Adipocyte (in vitro differentiated cells): ENCODE data around the gene MAN1A1.
A peak's percentile ranks its signal among the peaks of the same experiment; 100 is the strongest.

Experiments used
- DNase-seq: peaks from one replicate; pipeline ENCODE4 v3.0.0-alpha.2; 2015; ENCODE audit warnings: low read depth
- H3K27me3 ChIP-seq: replicated peaks from 2 replicates; pipeline ENCODE4 v1.7.0; 2013; ENCODE audit warnings: mild to moderate bottlenecking, low read length, moderate library complexity; ENCODE audit not compliant: control insufficient read depth, insufficient read depth
- H3K36me3 ChIP-seq: 2 replicates; pipeline ENCODE4 v1.7.0; 2013; ENCODE audit warnings: low read length, mild to moderate bottlenecking, moderate library complexity; ENCODE audit not compliant: control insufficient read depth, insufficient read depth, severe bottlenecking
- H3K4me1 ChIP-seq: 2 replicates; pipeline ENCODE4 v1.7.0; 2013; ENCODE audit warnings: mild to moderate bottlenecking, low read length, moderate library complexity; ENCODE audit not compliant: control insufficient read depth, insufficient read depth
- H3K4me3 ChIP-seq: 2 replicates; pipeline ENCODE4 v1.7.0; 2013; ENCODE audit warnings: mild to moderate bottlenecking, low read length, moderate library complexity
- H3K9ac ChIP-seq: 2 replicates; pipeline ENCODE4 v1.7.0; 2013; ENCODE audit warnings: mild to moderate bottlenecking, low read length, moderate library complexity
- H3K9me3 ChIP-seq: 2 replicates; pipeline ENCODE4 v1.7.0; 2013; ENCODE audit warnings: mild to moderate bottlenecking, low read length, moderate library complexity; ENCODE audit not compliant: control insufficient read depth

The MAN1A1 gene

GRCh38 chr6:119280080-119280479, 69.5 kb downstream of the MAN1A1 start:
- Histone ChIP-seq H3K36me3 (peaks cover 13% of the 10 kb centered on the region), H3K9me3 (no peaks in the 10 kb centered on the region), H3K9ac (no peak overlapping the region), H3K4me1 (peaks cover 38% of the 10 kb centered on the region), H3K4me3 (no peak overlapping the region), H3K27me3 (no peaks in the 10 kb centered on the region)
- no peak for DNase-seq

GRCh38 chr6:119278625-119279024, 70.9 kb downstream of the MAN1A1 start:
- Histone ChIP-seq H3K9ac (no peak overlapping the region), H3K36me3 (peaks cover 8% of the 10 kb centered on the region), H3K4me1 (peaks cover 45% of the 10 kb centered on the region), H3K4me3 (no peak overlapping the region), H3K9me3 (no peaks in the 10 kb centered on the region), H3K27me3 (no peaks in the 10 kb centered on the region)
- no peak for DNase-seq

GRCh38 chr6:119277052-119277451, 72.5 kb downstream of the MAN1A1 start:
- peaks cover 45% of the 10 kb centered on the region for H3K4me1 ChIP-seq
- H3K4me3 ChIP-seq, result no peak overlapping the region
- DNase-seq, result no peak
- no peaks in the 10 kb centered on the region for H3K27me3 ChIP-seq
- no peaks in the 10 kb centered on the region for H3K9me3 ChIP-seq
- H3K9ac ChIP-seq, result no peak overlapping the region
- peaks cover 3% of the 10 kb centered on the region for H3K36me3 ChIP-seq

GRCh38 chr6:119276211-119276610, 73.3 kb downstream of the MAN1A1 start:
- peaks cover under 1% of the 10 kb centered on the region for H3K36me3 ChIP-seq
- H3K4me3 ChIP-seq, result no peak overlapping the region
- H3K4me1 ChIP-seq, result peaks cover 45% of the 10 kb centered on the region
- no peaks in the 10 kb centered on the region for H3K27me3 ChIP-seq
- H3K9me3 ChIP-seq, result no peaks in the 10 kb centered on the region
- DNase-seq, result peak; percentile 27
- H3K9ac ChIP-seq, result no peak overlapping the region

GRCh38 chr6:119274197-119274595, 75.4 kb downstream of the MAN1A1 start:
- Histone ChIP-seq H3K27me3 (no peaks in the 10 kb centered on the region), H3K9ac (no peak overlapping the region), H3K4me3 (no peak overlapping the region), H3K36me3 (peaks cover 14% of the 10 kb centered on the region), H3K9me3 (peaks cover 7% of the 10 kb centered on the region), H3K4me1 (peaks cover 32% of the 10 kb centered on the region)
- no peak for DNase-seq

- no peaks in the 10 kb centered on the region for H3K27me3 ChIP-seq
- H3K4me1 ChIP-seq, result peaks cover 32% of the 10 kb centered on the region
- peaks cover 21% of the 10 kb centered on the region for H3K36me3 ChIP-seq
- peaks cover 7% of the 10 kb centered on the region for H3K9me3 ChIP-seq
- no peak overlapping the region for H3K4me3 ChIP-seq
- DNase-seq, result peak; percentile 68
- H3K9ac ChIP-seq, result no peak overlapping the region
Measured at GRCh38 chr6:119273272-119274196, 76.0 kb downstream of the MAN1A1 start.

GRCh38 chr6:119270545-119270944, 79.0 kb downstream of the MAN1A1 start:
- peaks cover 28% of the 10 kb centered on the region for H3K36me3 ChIP-seq
- H3K9ac ChIP-seq, result no peak overlapping the region
- H3K4me3 ChIP-seq, result no peak overlapping the region
- peaks cover 7% of the 10 kb centered on the region for H3K9me3 ChIP-seq
- peaks cover 19% of the 10 kb centered on the region for H3K4me1 ChIP-seq
- H3K27me3 ChIP-seq, result no peaks in the 10 kb centered on the region
- DNase-seq, result no peak

- no peaks in the 10 kb centered on the region for H3K27me3 ChIP-seq
- H3K9ac ChIP-seq, result no peak overlapping the region
- no peak for DNase-seq
- H3K4me3 ChIP-seq, result no peak overlapping the region
- H3K4me1 ChIP-seq, result peaks cover 17% of the 10 kb centered on the region
- peaks cover 7% of the 10 kb centered on the region for H3K9me3 ChIP-seq
- H3K36me3 ChIP-seq, result peaks cover 28% of the 10 kb centered on the region
Measured at GRCh38 chr6:119269266-119270103, 80.1 kb downstream of the MAN1A1 start.

- no peak overlapping the region for H3K4me3 ChIP-seq
- H3K4me1 ChIP-seq, result no peaks in the 10 kb centered on the region
- H3K27me3 ChIP-seq, result no peaks in the 10 kb centered on the region
- peaks cover 7% of the 10 kb centered on the region for H3K9me3 ChIP-seq
- H3K9ac ChIP-seq, result no peak overlapping the region
- H3K36me3 ChIP-seq, result peaks cover 33% of the 10 kb centered on the region
- no peak for DNase-seq
Measured at GRCh38 chr6:119267126-119267905, 82.2 kb downstream of the MAN1A1 start.

GRCh38 chr6:119264854-119265397, 84.6 kb downstream of the MAN1A1 start:
- Histone ChIP-seq H3K36me3 (peaks cover 26% of the 10 kb centered on the region), H3K9me3 (no peaks in the 10 kb centered on the region), H3K27me3 (no peaks in the 10 kb centered on the region), H3K4me3 (no peak overlapping the region), H3K4me1 (peaks cover 16% of the 10 kb centered on the region), H3K9ac (no peak overlapping the region)
- no peak for DNase-seq
